GM12878 (cell line): ENCODE results near the gene TPRG1. TPM values are rescaled to one million over a fixed set of nuclear protein-coding genes. Genes with fewer than 3 reads are reported as not detected.

Experiments
- CBFB ChIP-seq: IDR thresholded peaks from 2 replicates; pipeline ENCODE4 v1.6.1; 2016; ENCODE audit warnings: antibody characterized with exemption, low read depth
- E2F8 ChIP-seq: fragments of 450-650 bp; IDR thresholded peaks from 2 replicates; pipeline ENCODE4 v1.6.1; 2018; ENCODE audit warnings: mild to moderate bottlenecking, low read depth, moderate library complexity; ENCODE audit not compliant: partially characterized antibody
- EED ChIP-seq: sonication (generic); IDR thresholded peaks from 2 replicates; pipeline ENCODE4 v1.6.1; 2016; ENCODE audit warnings: antibody characterized with exemption, low read depth
- SMC3 ChIP-seq: IDR thresholded peaks from 2 replicates; pipeline ENCODE4 v1.6.1; 2011; ENCODE audit warnings: low read length, improper control_type of control experiment, borderline replicate concordance
- TCF3 ChIP-seq: IDR thresholded peaks from 2 replicates; pipeline ENCODE4 v1.6.1; 2012; ENCODE audit warnings: low read depth, mild to moderate bottlenecking, low read length, borderline replicate concordance; ENCODE audit not compliant: insufficient read depth
- YBX1 ChIP-seq: fragments of 450-650 bp; IDR thresholded peaks from 2 replicates; pipeline ENCODE4 v1.6.1; 2016; ENCODE audit warnings: antibody characterized with exemption
- ZNF24 ChIP-seq: fragments of 450-650 bp; IDR thresholded peaks from 2 replicates; pipeline ENCODE4 v1.6.1; 2017; ENCODE audit warnings: antibody characterized with exemption, mild to moderate bottlenecking
- polyA plus RNA-seq, 11 experiments: library from polyadenylated mRNA; depleted of rRNA in 4 of 11; unstranded in 6 of 11; stranded (reverse) in 5 of 11; fragments of >200 nt; fragmentation: Nextera tagmentation in 4 of 11; fragmentation: Illumina TruSeq in 1 of 11; extraction: Ambion mirVana in 4 of 11; extraction: Trizol in 1 of 11; gene quantifications; 1 replicate in 1 of 11; 2 replicates in 10 of 11; pipeline versions ENCODE4 v1.2.1 to v1.2.3, GENCODE V29; 2011 to 2016; ENCODE audit warnings: inconsistent platforms in 2 of 11, missing spikeins in 2 of 11, low read depth in 1 of 11
- total RNA-seq, 4 experiments: library from RNA; depleted of rRNA in 3 of 4; stranded (reverse); fragments of >200 nt in 3 of 4; fragmentation: Illumina TruSeq in 1 of 4; extraction: Trizol in 1 of 4; gene quantifications; 2 replicates each; pipeline versions ENCODE4 v1.2.1 to v1.2.3, GENCODE V29; 2013 to 2021
- TF ChIP-seq, protein P1 (sequence below): fragments of 450-650 bp; IDR thresholded peaks from 2 replicates; pipeline ENCODE4 v1.6.1; 2017; ENCODE audit warnings: mild to moderate bottlenecking, moderate library complexity
- TF ChIP-seq, protein P2 (sequence below): IDR thresholded peaks from 2 replicates; pipeline ENCODE4 v1.6.1; 2012; ENCODE audit warnings: low read depth, low read length, improper control_type of control experiment

Gene TPRG1
- total and polyA plus RNA-seq, 10 of the 15 experiments (the other 5 are each of a cell fraction or from before 2014, with no cell fraction given), result 0.26 to 30.7 (median 3.6) TPM

- TF ChIP-seq, protein P1, sequence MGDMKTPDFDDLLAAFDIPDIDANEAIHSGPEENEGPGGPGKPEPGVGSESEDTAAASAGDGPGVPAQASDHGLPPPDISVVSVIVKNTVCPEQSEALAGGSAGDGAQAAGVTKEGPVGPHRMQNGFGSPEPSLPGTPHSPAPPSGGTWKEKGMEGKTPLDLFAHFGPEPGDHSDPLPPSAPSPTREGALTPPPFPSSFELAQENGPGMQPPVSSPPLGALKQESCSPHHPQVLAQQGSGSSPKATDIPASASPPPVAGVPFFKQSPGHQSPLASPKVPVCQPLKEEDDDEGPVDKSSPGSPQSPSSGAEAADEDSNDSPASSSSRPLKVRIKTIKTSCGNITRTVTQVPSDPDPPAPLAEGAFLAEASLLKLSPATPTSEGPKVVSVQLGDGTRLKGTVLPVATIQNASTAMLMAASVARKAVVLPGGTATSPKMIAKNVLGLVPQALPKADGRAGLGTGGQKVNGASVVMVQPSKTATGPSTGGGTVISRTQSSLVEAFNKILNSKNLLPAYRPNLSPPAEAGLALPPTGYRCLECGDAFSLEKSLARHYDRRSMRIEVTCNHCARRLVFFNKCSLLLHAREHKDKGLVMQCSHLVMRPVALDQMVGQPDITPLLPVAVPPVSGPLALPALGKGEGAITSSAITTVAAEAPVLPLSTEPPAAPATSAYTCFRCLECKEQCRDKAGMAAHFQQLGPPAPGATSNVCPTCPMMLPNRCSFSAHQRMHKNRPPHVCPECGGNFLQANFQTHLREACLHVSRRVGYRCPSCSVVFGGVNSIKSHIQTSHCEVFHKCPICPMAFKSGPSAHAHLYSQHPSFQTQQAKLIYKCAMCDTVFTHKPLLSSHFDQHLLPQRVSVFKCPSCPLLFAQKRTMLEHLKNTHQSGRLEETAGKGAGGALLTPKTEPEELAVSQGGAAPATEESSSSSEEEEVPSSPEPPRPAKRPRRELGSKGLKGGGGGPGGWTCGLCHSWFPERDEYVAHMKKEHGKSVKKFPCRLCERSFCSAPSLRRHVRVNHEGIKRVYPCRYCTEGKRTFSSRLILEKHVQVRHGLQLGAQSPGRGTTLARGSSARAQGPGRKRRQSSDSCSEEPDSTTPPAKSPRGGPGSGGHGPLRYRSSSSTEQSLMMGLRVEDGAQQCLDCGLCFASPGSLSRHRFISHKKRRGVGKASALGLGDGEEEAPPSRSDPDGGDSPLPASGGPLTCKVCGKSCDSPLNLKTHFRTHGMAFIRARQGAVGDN, result no peak
- no peak for TF ChIP-seq EED
- no peak for TF ChIP-seq ZNF24
- TF ChIP-seq SMC3, result no peak
- TF ChIP-seq, protein P2, sequence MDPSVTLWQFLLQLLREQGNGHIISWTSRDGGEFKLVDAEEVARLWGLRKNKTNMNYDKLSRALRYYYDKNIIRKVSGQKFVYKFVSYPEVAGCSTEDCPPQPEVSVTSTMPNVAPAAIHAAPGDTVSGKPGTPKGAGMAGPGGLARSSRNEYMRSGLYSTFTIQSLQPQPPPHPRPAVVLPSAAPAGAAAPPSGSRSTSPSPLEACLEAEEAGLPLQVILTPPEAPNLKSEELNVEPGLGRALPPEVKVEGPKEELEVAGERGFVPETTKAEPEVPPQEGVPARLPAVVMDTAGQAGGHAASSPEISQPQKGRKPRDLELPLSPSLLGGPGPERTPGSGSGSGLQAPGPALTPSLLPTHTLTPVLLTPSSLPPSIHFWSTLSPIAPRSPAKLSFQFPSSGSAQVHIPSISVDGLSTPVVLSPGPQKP, result no peak
- no peak for TF ChIP-seq E2F8
- TF ChIP-seq YBX1, result no peak
- no peak for TF ChIP-seq CBFB
- no peak for TF ChIP-seq TCF3
These were observed 197.9 kb downstream of the TPRG1 start (continued) for GRCh38 chr3:189369636-189370035.
